ENCODE measurements around the gene KRTAP10-3. TPM values are rescaled to one million over a fixed set of nuclear protein-coding genes. Genes with fewer than 3 reads are reported as not detected.

KRTAP10-3 gene
- total RNA-seq, 1 experiment from 2014 or later, result not detected

GRCh38 chr21:44510508-44511218, 47.9 kb downstream of the KRTAP10-3 start:
- no peaks in the 10 kb centered on the region for H3K36me3 ChIP-seq (ENCODE audit: low read depth, low read length)
- H3K27ac ChIP-seq (ENCODE audit: low read length), result no peak overlapping the region
- peak overlapping the region; percentile 89 for H3K4me2 ChIP-seq (ENCODE audit: low read length)
- H3K9me2 ChIP-seq (replicated peaks; ENCODE audit: low read length), result no peaks in the 10 kb centered on the region
- DNase-seq (peak; percentile 88), ATAC-seq (peak; percentile 83)
- peak overlapping the region; percentile 85 for H2AFZ ChIP-seq (ENCODE audit: low read length)
- H3K4me3 ChIP-seq (ENCODE audit: low read length), result peak overlapping the region; percentile 71
- H3K27me3 ChIP-seq (ENCODE audit: low read length), result no peaks in the 10 kb centered on the region
- POLR2A ChIA-PET (ENCODE audit: unreplicated experiment), result interaction anchor here (0.6 to 0.7 kb wide), 2 partner anchors 11 to 377 kb away, joined by 3 to 4 read pairs; no protein-coding TSS in a partner anchor
- H3F3A ChIP-seq (ENCODE audit: low read length, unreplicated experiment), result no peaks in the 10 kb centered on the region
- H3K9ac ChIP-seq (ENCODE audit: low read length), result no peak overlapping the region
- peak; percentile 97 for TF ChIP-seq CTCF (conservative IDR thresholded peaks at IDR 0.05; ENCODE audit: low read depth, low read length)
- no peak for TF ChIP-seq EZH2 (IDR thresholded peaks at IDR 0.05; ENCODE audit: low read length, unreplicated experiment)
- no peaks in the 10 kb centered on the region for H3K79me2 ChIP-seq (ENCODE audit: low read length)
- CTCF ChIA-PET, result interaction anchor here (0.5 to 2.6 kb wide), 5 partner anchors 23 to 382 kb away, joined by 3 to 20 read pairs (median 5); no protein-coding TSS in a partner anchor
- intact Hi-C loops (cut with micrococcal nuclease), result loop anchor here (1.0 to 2.0 kb wide), 2 partner anchors 232 to 283 kb away; no protein-coding TSS in a partner anchor
- H4K20me1 ChIP-seq (ENCODE audit: low read length), result no peaks in the 10 kb centered on the region
- BruUV-seq (replicated peaks), result no TSS peak
- peaks cover 11% of the 10 kb centered on the region; the same call in 1 of the 2 replicates for H3K4me1 ChIP-seq (ENCODE audit: insufficient read depth, low read length)
- H3K9me3 ChIP-seq (ENCODE audit: low read length), result no peaks in the 10 kb centered on the region

- Histone ChIP-seq H3K9me3 (ENCODE audit: low read length) (no peaks in the 10 kb centered on the region), H3K9me2 (replicated peaks; ENCODE audit: low read length) (no peaks in the 10 kb centered on the region), H3K36me3 (ENCODE audit: low read depth, low read length) (no peaks in the 10 kb centered on the region), H4K20me1 (ENCODE audit: low read length) (no peaks in the 10 kb centered on the region), H3K9ac (ENCODE audit: low read length) (no peak overlapping the region), H3K4me2 (ENCODE audit: low read length) (peak overlapping the region; percentile 89), H2AFZ (ENCODE audit: low read length) (peak overlapping the region; percentile 85), H3K4me3 (ENCODE audit: low read length) (peak overlapping the region; percentile 71), H3K27ac (ENCODE audit: low read length) (no peak overlapping the region), H3K4me1 (ENCODE audit: insufficient read depth, low read length) (peaks cover 11% of the 10 kb centered on the region; the same call in 1 of the 2 replicates), H3K27me3 (ENCODE audit: low read length) (no peaks in the 10 kb centered on the region), H3K79me2 (ENCODE audit: low read length) (no peaks in the 10 kb centered on the region), H3F3A (ENCODE audit: low read length, unreplicated experiment) (no peaks in the 10 kb centered on the region)
- CTCF ChIA-PET, result interaction anchor here (0.9 to 2.6 kb wide), 3 partner anchors 22 to 283 kb away, joined by 4 to 20 read pairs (median 20); no protein-coding TSS in a partner anchor
- intact Hi-C loops (cut with micrococcal nuclease), result loop anchor here (1.0 to 2.0 kb wide), 2 partner anchors 233 to 283 kb away; no protein-coding TSS in a partner anchor
- DNase-seq, result peak; percentile 24
- no peak for TF ChIP-seq CTCF (conservative IDR thresholded peaks at IDR 0.05; ENCODE audit: low read depth, low read length)
- TF ChIP-seq EZH2phosphoT487 (IDR thresholded peaks at IDR 0.05; ENCODE audit: borderline replicate concordance, low read length), result no peak
- TF ChIP-seq EZH2 (IDR thresholded peaks at IDR 0.05; ENCODE audit: low read length, unreplicated experiment), result no peak
- peak; percentile 8 for ATAC-seq
- BruUV-seq (replicated peaks), result no TSS peak
- POLR2A ChIA-PET (ENCODE audit: unreplicated experiment), result interaction anchor here (0.7 kb wide), 1 partner anchor 12 kb away, joined by 4 read pairs; no protein-coding TSS in a partner anchor
These were observed 48.5 kb downstream of the KRTAP10-3 start for GRCh38 chr21:44510109-44510507.

- ATAC-seq (peak; percentile 81), DNase-seq (peak; percentile 76)
- Histone ChIP-seq H2AFZ (ENCODE audit: low read length) (no peak overlapping the region), H3K9ac (ENCODE audit: low read length) (no peak overlapping the region), H3K27ac (ENCODE audit: low read length) (no peak overlapping the region), H3K4me1 (ENCODE audit: insufficient read depth, low read length) (peaks cover 11% of the 10 kb centered on the region; the same call in 1 of the 2 replicates), H3K79me2 (ENCODE audit: low read length) (no peaks in the 10 kb centered on the region), H4K20me1 (ENCODE audit: low read length) (no peaks in the 10 kb centered on the region), H3K9me2 (replicated peaks; ENCODE audit: low read length) (no peaks in the 10 kb centered on the region), H3K27me3 (ENCODE audit: low read length) (no peaks in the 10 kb centered on the region), H3K9me3 (ENCODE audit: low read length) (no peaks in the 10 kb centered on the region), H3F3A (ENCODE audit: low read length, unreplicated experiment) (no peaks in the 10 kb centered on the region), H3K36me3 (ENCODE audit: low read depth, low read length) (no peaks in the 10 kb centered on the region), H3K4me3 (ENCODE audit: low read length) (no peak overlapping the region), H3K4me2 (ENCODE audit: low read length) (peak overlapping the region; percentile 89)
- intact Hi-C loops (cut with micrococcal nuclease), result no loop called here
- no TSS peak for BruUV-seq (replicated peaks)
- ChIA-PET CTCF (interaction anchor here (2.0 to 2.6 kb wide), 2 partner anchors 233 to 284 kb away, joined by 20 read pairs; no protein-coding TSS in a partner anchor), POLR2A (ENCODE audit: unreplicated experiment) (no interaction called here)
- no peak for TF ChIP-seq EZH2 (IDR thresholded peaks at IDR 0.05; ENCODE audit: low read length, unreplicated experiment)
- no peak for TF ChIP-seq EZH2phosphoT487 (IDR thresholded peaks at IDR 0.05; ENCODE audit: borderline replicate concordance, low read length)
- TF ChIP-seq CTCF (conservative IDR thresholded peaks at IDR 0.05; ENCODE audit: low read depth, low read length), result peak; percentile 65
These were observed 49.1 kb downstream of the KRTAP10-3 start for GRCh38 chr21:44509539-44509938.

All from PC-3 (cell line).